ENCODE measurements around the gene RNASEH2B.

The RNASEH2B gene

GRCh38 chr13:50909605-50910484 lies at the start of gene RNASEH2B:
Gene RNASEH2B (plus strand): TSS chr13:50909791. CDS start chr13:50910077, 286 bp downstream.
- H3K4me3 ChIP-seq (ENCODE audit: low read depth, low read length): peak within 1 kb of the TSS; percentile 93
- TF ChIP-seq CTCF (IDR thresholded peaks at IDR 0.05; ENCODE audit: insufficient read depth, low read depth, low read length, missing control alignments): no peak
- DNase-seq (ENCODE audit: low read depth): peak; percentile 88

GRCh38 chr13:50864492-50864891 lies 45.1 kb upstream of the RNASEH2B start:
- no peak for DNase-seq (ENCODE audit: low read depth)
- no peak overlapping the region for H3K4me3 ChIP-seq (ENCODE audit: low read depth, low read length)
- TF ChIP-seq CTCF (IDR thresholded peaks at IDR 0.05; ENCODE audit: insufficient read depth, low read depth, low read length, missing control alignments): no peak

- no peak for TF ChIP-seq CTCF (IDR thresholded peaks at IDR 0.05; ENCODE audit: insufficient read depth, low read depth, low read length, missing control alignments)
- no peak for DNase-seq (ENCODE audit: low read depth)
- no peak overlapping the region for H3K4me3 ChIP-seq (ENCODE audit: low read depth, low read length)
These were observed 42.6 kb upstream of the RNASEH2B start for GRCh38 chr13:50866817-50867636.

- no peak for TF ChIP-seq CTCF (IDR thresholded peaks at IDR 0.05; ENCODE audit: insufficient read depth, low read depth, low read length, missing control alignments)
- DNase-seq (ENCODE audit: low read depth): no peak
- no peak overlapping the region for H3K4me3 ChIP-seq (ENCODE audit: low read depth, low read length)
These were observed 42.0 kb upstream of the RNASEH2B start for GRCh38 chr13:50867637-50867945.

GRCh38 chr13:50871405-50871804 lies 38.2 kb upstream of the RNASEH2B start:
- TF ChIP-seq CTCF (IDR thresholded peaks at IDR 0.05; ENCODE audit: insufficient read depth, low read depth, low read length, missing control alignments): no peak
- H3K4me3 ChIP-seq (ENCODE audit: low read depth, low read length): no peak overlapping the region
- no peak for DNase-seq (ENCODE audit: low read depth)

- no peak for DNase-seq (ENCODE audit: low read depth)
- no peak overlapping the region for H3K4me3 ChIP-seq (ENCODE audit: low read depth, low read length)
- no peak for TF ChIP-seq CTCF (IDR thresholded peaks at IDR 0.05; ENCODE audit: insufficient read depth, low read depth, low read length, missing control alignments)
These were observed 36.1 kb upstream of the RNASEH2B start for GRCh38 chr13:50873467-50873866.

Measured in GM12865 (cell line).